Natural killer cell (primary cell): ENCODE data around the gene ZNF74. TPM values are rescaled to one million over a fixed set of nuclear protein-coding genes. Genes with fewer than 3 reads are reported as not detected.
"Not testable (repeated sequence)": the region's sequence is repeated elsewhere in the genome, so short reads cannot be mapped to it uniquely, and the experiment has no call there.

Experiments used
- ATAC-seq, 3 donors: fragments of 150-1000 bp in 2 of 3; fragments of 200-7000 bp in 1 of 3; cut with Tn5 transposase; 1 replicate in 1 of 3; 2 replicates in 2 of 3; pipeline ENCODE4 v1.10.0; 2021; ENCODE audit warnings: mild to moderate bottlenecking in 2 of 3, moderate library complexity in 2 of 3
- DNase-seq, 2 donors: peaks; one replicate each; pipeline versions ENCODE4 v3.0.0 to v3.0.0-alpha.2; 2013 to 2021; ENCODE audit warnings: mixed read lengths in 1 of 2
- H3K27ac ChIP-seq: one replicate; pipeline ENCODE4 v1.5.1; 2013; ENCODE audit warnings: mild to moderate bottlenecking, low read length
- H3K27me3 ChIP-seq: one replicate; pipeline ENCODE4 v1.6.1; 2013; ENCODE audit warnings: low read length; ENCODE audit not compliant: control insufficient read depth, insufficient read depth
- H3K36me3 ChIP-seq: one replicate; pipeline ENCODE4 v1.6.1; 2013; ENCODE audit warnings: low read length; ENCODE audit not compliant: control insufficient read depth, insufficient read depth
- H3K4me1 ChIP-seq: one replicate; pipeline ENCODE4 v1.6.1; 2013; ENCODE audit warnings: low read length; ENCODE audit not compliant: control insufficient read depth, insufficient read depth
- H3K4me3 ChIP-seq: one replicate; pipeline ENCODE4 v1.5.1; 2013; ENCODE audit warnings: low read length
- H3K9me3 ChIP-seq: one replicate; pipeline ENCODE4 v1.6.1; 2013; ENCODE audit warnings: low read length; ENCODE audit not compliant: control insufficient read depth, insufficient read depth
- H3K27ac Mint-ChIP-seq, 2 donors: one replicate each; pipeline ENCODE4 v1.8.0; 2022; ENCODE audit warnings: mild to moderate bottlenecking in 2 of 2, mixed read lengths in 2 of 2, moderate library complexity in 1 of 2
- H3K27me3 Mint-ChIP-seq, 2 donors: one replicate each; pipeline ENCODE4 v1.8.0; 2022; ENCODE audit warnings: low read depth in 2 of 2, mixed read lengths in 2 of 2
- H3K36me3 Mint-ChIP-seq: one replicate; pipeline ENCODE4 v1.8.0; 2022; ENCODE audit warnings: mixed read lengths
- H3K4me1 Mint-ChIP-seq, 2 donors: one replicate each; pipeline ENCODE4 v1.8.0; 2022; ENCODE audit warnings: mixed read lengths in 2 of 2
- H3K4me3 Mint-ChIP-seq: one replicate; pipeline ENCODE4 v1.8.0; 2022; ENCODE audit warnings: mild to moderate bottlenecking, moderate library complexity, mixed read lengths
- H3K9me3 Mint-ChIP-seq, 2 donors: one replicate each; pipeline ENCODE4 v1.8.0; 2022; ENCODE audit warnings: mixed read lengths in 2 of 2
- WGBS: methylation state at CpG from one replicate; pipeline ENCODE4 v1.1.7; 2013; ENCODE audit warnings: missing lambda C conversion rate; ENCODE audit not compliant: insufficient coverage; 5-methylcytosine and 5-hydroxymethylcytosine counted together
- intact Hi-C: fragments of 100-400 bp; cut with micrococcal nuclease; formaldehyde crosslinking; loops from one replicate; pipeline ENCODE4 v1.14.2; 2022
- total RNA-seq, 4 donors: library from RNA; stranded (reverse); fragments of 120-200 nt in 1 of 4; gene quantifications; one replicate each; pipeline versions ENCODE4 v1.2.3 to v1.2.4, GENCODE V29; 2013 to 2022

The ZNF74 gene
- total RNA-seq, 3 donors from 2014 or later (not counting 1 experiment from before 2014, with no cell fraction given): 7.7 to 18.2 (median 10.4) TPM

DNA sequence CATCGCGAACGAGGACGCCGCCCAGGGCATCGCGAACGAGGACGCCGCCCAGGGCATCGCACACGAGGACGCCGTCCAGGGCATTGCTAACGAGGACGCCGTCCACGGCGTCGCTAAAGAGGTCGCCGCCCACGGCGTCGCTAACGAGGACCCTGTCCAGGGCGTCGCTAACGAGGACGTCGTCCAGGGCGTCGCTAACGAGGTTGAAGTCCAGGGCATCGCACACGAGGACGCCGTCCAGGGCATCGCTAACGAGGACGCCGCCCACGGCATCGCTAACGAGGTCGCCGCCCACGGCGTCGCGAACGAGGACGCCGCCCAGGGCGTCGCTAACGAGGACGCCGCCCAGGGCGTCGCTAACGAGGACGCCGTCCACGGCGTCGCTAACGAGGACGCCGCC lies 36.0 kb upstream of the ZNF74 start:
- ATAC-seq, H3K4me3 ChIP-seq, H3K27ac ChIP-seq, H3K4me1 Mint-ChIP-seq, H3K27me3 ChIP-seq, H3K27me3 Mint-ChIP-seq, DNase-seq, intact Hi-C loops, H3K4me3 Mint-ChIP-seq, H3K9me3 ChIP-seq, H3K36me3 ChIP-seq, H3K9me3 Mint-ChIP-seq, H3K4me1 ChIP-seq, H3K27ac Mint-ChIP-seq, H3K36me3 Mint-ChIP-seq: not testable (repeated sequence)
- WGBS: 85% methylated on average over 51 of the region's 70 CpGs

DNA sequence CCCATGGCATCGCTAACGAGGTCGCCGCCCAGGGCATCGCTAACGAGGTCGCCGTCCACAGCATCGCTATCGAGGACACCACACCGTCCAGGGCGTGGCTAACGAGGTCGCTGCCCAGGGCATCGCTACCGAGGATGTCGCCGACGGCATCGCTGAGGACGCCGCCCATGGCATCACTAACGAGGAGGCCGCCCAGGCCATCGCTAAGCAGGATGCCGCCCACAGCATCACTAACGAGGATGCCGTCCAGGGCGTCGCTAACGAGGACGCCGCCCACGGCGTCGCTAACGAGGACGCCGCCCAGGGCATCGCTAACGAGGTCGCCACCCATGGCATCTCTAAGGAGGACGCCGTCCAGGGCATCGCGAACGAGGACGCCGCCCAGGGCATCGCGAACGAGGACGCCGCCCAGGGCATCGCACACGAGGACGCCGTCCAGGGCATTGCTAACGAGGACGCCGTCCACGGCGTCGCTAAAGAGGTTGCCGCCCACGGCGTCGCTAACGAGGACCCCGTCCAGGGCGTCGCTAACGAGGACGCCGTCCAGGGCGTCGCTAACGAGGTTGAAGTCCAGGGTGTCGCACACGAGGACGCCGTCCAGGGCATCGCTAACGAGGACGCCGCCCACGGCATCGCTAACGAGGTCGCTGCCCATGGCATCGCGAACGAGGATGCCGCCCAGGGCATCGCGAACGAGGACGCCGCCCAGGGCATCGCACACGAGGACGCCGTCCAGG lies 35.3 kb upstream of the ZNF74 start:
- H3K27me3 Mint-ChIP-seq, H3K4me3 ChIP-seq, H3K4me1 ChIP-seq, H3K27ac Mint-ChIP-seq, H3K9me3 Mint-ChIP-seq, H3K27ac ChIP-seq, H3K4me3 Mint-ChIP-seq, H3K36me3 ChIP-seq, DNase-seq, intact Hi-C loops, ATAC-seq, H3K9me3 ChIP-seq, H3K4me1 Mint-ChIP-seq, H3K27me3 ChIP-seq, H3K36me3 Mint-ChIP-seq: not testable (repeated sequence)
- WGBS: 92% methylated on average over 74 of the region's 103 CpGs

DNA sequence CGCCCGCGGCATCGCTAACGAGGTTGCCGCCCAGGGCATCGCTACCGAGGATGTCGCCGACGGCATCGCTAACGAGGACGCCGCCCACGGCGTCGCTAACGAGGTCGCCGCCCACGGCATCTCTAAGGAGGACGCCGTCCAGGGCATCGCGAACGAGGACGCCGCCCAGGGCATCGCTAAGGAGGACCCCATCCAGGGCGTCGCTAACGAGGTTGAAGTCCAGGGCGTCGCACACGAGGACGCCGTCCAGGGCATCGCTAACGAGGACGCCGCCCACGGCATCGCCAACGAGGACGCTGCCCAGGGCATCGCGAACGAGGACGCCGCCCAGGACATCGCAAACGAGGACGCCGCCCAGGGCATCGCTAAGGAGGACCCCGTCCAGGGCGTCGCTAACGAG lies 33.7 kb upstream of the ZNF74 start:
- DNase-seq, H3K27me3 Mint-ChIP-seq, H3K36me3 ChIP-seq, H3K27ac ChIP-seq, intact Hi-C loops, H3K27ac Mint-ChIP-seq, H3K27me3 ChIP-seq, ATAC-seq, H3K4me3 Mint-ChIP-seq, H3K4me3 ChIP-seq, H3K4me1 ChIP-seq, H3K4me1 Mint-ChIP-seq, H3K9me3 ChIP-seq, H3K36me3 Mint-ChIP-seq, H3K9me3 Mint-ChIP-seq: not testable (repeated sequence)
- WGBS: 91% methylated on average over 59 of the region's 60 CpGs

DNA sequence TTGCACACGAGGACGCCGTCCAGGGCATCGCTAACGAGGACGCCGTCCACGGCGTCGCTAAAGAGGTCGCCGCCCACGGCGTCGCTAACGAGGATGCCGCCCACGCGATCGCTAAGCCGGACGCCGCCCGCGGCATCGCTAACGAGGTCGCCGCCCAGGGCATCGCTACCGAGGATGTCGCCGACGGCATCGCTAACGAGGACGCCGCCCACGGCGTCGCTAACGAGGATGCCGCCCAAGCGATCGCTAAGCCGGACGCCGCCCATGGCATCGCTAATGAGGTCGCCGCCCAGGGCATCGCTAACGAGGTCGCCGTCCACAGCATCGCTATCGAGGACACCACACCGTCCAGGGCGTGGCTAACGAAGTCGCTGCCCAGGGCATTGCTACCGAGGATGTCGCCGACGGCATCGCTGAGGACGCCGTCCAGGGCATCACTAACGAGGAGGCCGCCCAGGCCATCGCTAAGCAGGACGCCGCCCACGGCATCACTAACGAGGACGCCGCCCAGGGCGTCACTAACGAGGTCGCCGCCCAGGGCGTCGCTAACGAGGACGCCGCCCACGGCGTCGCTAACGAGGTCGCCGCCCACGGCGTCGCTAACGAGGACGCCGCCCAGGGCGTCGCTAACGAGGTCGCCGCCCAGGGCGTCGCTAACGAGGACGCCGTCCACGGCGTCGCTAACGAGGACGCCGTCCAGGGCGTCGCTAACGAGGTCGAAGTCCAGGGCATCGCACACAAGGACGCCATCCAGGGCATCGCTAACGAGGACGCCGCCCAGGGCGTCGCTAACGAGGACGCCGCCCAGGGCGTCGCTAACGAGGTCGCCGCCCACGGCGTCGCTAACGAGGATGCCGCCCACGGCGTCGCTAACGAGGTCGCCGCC lies 32.8 kb upstream of the ZNF74 start:
- H3K27me3 ChIP-seq, H3K4me1 Mint-ChIP-seq, intact Hi-C loops, H3K36me3 ChIP-seq, H3K27ac ChIP-seq, H3K9me3 Mint-ChIP-seq, DNase-seq, H3K27me3 Mint-ChIP-seq, H3K27ac Mint-ChIP-seq, H3K4me3 Mint-ChIP-seq, H3K4me1 ChIP-seq, H3K36me3 Mint-ChIP-seq, ATAC-seq, H3K9me3 ChIP-seq, H3K4me3 ChIP-seq: not testable (repeated sequence)
- WGBS: 91% methylated on average over 123 of the region's 145 CpGs

DNA sequence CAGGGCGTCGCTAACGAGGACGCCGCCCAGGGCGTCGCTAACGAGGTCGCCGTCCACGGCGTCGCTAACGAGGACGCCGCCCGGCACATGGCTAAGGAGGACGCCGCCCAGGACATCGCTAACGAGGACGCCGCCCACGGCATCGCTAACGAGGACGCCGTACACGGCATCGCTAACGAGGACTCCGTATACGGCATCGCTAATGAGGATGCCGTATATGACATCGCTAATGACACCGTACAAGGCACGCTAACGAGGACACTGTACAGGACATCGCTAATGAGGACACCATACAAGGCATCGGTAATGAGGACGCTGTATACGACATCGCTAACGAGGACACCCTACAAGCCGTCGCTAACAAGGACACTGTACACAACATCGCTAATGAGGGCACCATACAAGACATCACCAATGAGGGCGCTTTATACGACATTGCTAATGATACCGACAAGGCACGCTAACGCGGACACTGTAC lies 32.2 kb upstream of the ZNF74 start:
- H3K27me3 ChIP-seq, ATAC-seq, H3K27ac Mint-ChIP-seq, H3K9me3 ChIP-seq, DNase-seq, H3K4me1 ChIP-seq, H3K4me1 Mint-ChIP-seq, H3K27ac ChIP-seq, H3K36me3 ChIP-seq, intact Hi-C loops, H3K36me3 Mint-ChIP-seq, H3K9me3 Mint-ChIP-seq, H3K27me3 Mint-ChIP-seq, H3K4me3 ChIP-seq, H3K4me3 Mint-ChIP-seq: not testable (repeated sequence)
- WGBS: 94% methylated on average over 54 of the region's 54 CpGs

DNA sequence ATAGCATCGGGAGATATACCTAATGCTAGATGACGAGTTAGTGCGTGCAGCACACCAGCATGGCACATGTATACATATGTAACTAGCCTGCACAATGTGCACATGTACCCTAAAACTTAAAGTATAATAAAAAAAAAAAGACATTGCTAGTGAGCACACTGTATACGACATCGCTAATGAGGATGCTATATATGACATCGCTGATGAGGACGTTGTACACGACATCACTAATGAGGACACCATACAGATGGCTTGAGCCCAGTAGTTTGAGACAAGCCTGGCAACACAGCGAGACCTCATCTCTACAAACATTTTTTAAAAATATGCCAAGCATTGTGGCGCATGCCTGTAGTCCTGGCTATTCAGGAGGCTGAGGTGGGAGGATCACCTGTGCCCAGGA lies 31.5 kb upstream of the ZNF74 start:
- H3K4me3 ChIP-seq, H3K4me3 Mint-ChIP-seq, H3K36me3 Mint-ChIP-seq, H3K4me1 ChIP-seq, H3K9me3 ChIP-seq, H3K27me3 Mint-ChIP-seq, H3K9me3 Mint-ChIP-seq, H3K36me3 ChIP-seq, intact Hi-C loops, H3K27ac ChIP-seq, H3K4me1 Mint-ChIP-seq, H3K27me3 ChIP-seq, DNase-seq, ATAC-seq, H3K27ac Mint-ChIP-seq: not testable (repeated sequence)
- 95% methylated on average over 10 of the region's 10 CpGs for WGBS

DNA sequence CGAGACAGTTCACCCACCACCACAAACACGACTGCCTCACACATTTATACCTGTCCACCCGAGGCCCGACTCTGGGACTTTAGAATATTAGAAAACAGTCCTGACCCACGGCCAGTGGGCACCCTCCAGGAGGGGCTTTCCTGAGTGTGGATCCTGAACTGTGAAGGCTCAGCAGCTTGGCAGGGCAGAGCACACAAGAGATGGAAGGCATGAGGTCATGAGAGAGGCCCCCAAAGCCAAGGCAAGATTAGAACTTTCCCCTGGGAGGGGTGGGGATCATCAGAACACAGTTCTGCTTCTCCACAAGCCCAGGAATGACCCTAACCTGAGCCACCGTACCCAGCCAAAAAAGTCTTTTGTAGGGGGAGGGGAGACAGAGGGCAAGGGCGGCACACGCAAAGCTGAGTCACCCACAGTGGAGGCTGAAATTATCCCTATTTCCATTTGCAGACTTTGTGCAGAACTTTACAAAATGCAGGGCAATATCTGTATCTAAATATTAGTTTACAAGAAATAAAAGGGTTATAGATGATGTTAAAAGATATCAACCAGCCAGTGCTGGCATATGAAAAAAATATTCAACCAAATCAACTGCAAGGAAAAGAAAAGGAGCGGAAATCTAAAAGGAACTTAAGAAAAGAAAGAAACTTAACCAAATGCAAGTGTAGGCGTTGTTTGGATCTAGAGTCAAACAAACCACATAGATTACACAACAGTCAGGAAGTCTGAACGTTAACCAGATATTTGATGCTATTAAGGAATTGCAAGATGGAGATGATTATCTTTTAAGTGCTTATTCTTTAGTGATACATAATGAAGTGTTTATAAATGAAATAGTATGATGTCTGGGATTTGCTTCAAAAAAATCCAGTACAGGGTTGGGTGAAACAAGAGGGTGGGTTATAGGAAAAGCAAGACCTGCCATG lies 29.4 kb upstream of the ZNF74 start:
- DNase-seq, H3K36me3 Mint-ChIP-seq, H3K4me3 Mint-ChIP-seq, H3K4me1 Mint-ChIP-seq, H3K9me3 ChIP-seq, H3K27ac Mint-ChIP-seq, ATAC-seq, H3K36me3 ChIP-seq, H3K9me3 Mint-ChIP-seq, H3K4me3 ChIP-seq, H3K4me1 ChIP-seq, intact Hi-C loops, H3K27me3 ChIP-seq, H3K27me3 Mint-ChIP-seq, H3K27ac ChIP-seq: not testable (repeated sequence)
- WGBS: 78% methylated on average over 4 of the region's 11 CpGs
